ENCODE data around the gene GM2A. TPM values are rescaled to one million over a fixed set of nuclear protein-coding genes. Genes with fewer than 3 reads are reported as not detected.
A peak's percentile ranks its signal among the peaks of the same experiment; 100 is the strongest.

Gene GM2A
- total and polyA plus RNA-seq, 2 of the 8 experiments (the other 6 are each of a cell fraction or from before 2014, with no cell fraction given) = 18.5 to 32.2 TPM

DNA sequence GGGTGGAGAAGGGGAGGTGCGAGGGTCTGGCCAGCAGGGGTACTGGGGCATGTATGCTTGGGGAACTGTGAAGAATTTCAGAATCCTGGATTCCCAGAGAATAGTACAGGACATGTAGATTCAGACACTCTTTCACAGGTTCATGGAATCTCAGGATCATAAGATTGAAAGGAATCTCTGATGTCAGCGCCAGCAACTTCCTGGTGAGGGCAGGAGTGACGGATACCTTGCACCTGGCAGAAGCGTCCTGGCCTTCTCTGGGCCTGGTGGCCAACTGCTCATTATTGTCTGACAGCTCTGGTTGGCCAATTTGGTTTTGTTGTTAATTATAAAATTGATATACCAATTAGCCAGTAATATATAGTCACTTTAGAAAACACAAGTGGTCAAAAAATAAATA lies 6.9 kb downstream of the GM2A start:
- no peak overlapping the region for H2BK12ac ChIP-seq (ENCODE audit: low read depth, low read length)
- peaks cover 0 to 3% of the 10 kb centered on the region in 2 experiments for H4K20me1 ChIP-seq (replicated peaks in 1 of 2; ENCODE audit: control insufficient read depth in 1 of 2, insufficient read depth in 2 of 2, low read length in 2 of 2)
- H3K79me2 ChIP-seq (ENCODE audit: control insufficient read depth in 1 of 2, insufficient read depth in 2 of 2, low read length in 2 of 2) = no peaks in the 10 kb centered on the region; a peak in 1 of 4 replicates
- DNase-seq (ENCODE audit: low read depth in 1 of 2, low spot score in 2 of 2) (no peak), FAIRE-seq (no peak)
- peak overlapping the region; percentile 57; the same call in 1 of the 2 replicates for H4K8ac ChIP-seq (ENCODE audit: extremely low read depth, insufficient read depth, low read length)
- H4K91ac ChIP-seq (replicated peaks; ENCODE audit: insufficient read length, low read length) = no peak overlapping the region
- H3K9ac ChIP-seq (replicated peaks in 1 of 4; ENCODE audit: extremely low read depth in 1 of 4, low read depth in 3 of 4, low read length in 3 of 4) = no peak overlapping the region
- H3K9me3 ChIP-seq (ENCODE audit: insufficient read depth in 2 of 2, low read depth in 1 of 2, low read length in 1 of 2) = no peaks in the 10 kb centered on the region
- no peaks in the 10 kb centered on the region for H3K79me1 ChIP-seq (ENCODE audit: low read depth, low read length)
- H2BK120ac ChIP-seq (replicated peaks; ENCODE audit: low read depth, low read length) = no peak overlapping the region
- H2AK5ac ChIP-seq (ENCODE audit: low read depth, low read length) = no peak overlapping the region
- no peak overlapping the region for H3K56ac ChIP-seq (replicated peaks; ENCODE audit: insufficient read length, low read depth, low read length)
- no peak overlapping the region for H2BK15ac ChIP-seq (ENCODE audit: low read length)
- no peak overlapping the region for H3K18ac ChIP-seq (ENCODE audit: extremely low read depth, low read length)
- no peaks in the 10 kb centered on the region for H3K36me3 ChIP-seq (ENCODE audit: control insufficient read depth in 2 of 4, insufficient read depth in 4 of 4, low read length in 3 of 4)
- H3K27ac ChIP-seq (ENCODE audit: low read depth, low read length) = no peak overlapping the region
- H2BK5ac ChIP-seq (ENCODE audit: low read depth, low read length) = no peak overlapping the region
- ChIA-PET CTCF (ENCODE audit: partially characterized antibody) (interaction anchor here (0.7 to 4.3 kb wide), 2 partner anchors 24 to 264 kb away, joined by 3 to 25 read pairs; no protein-coding TSS in a partner anchor), POLR2A (ENCODE audit: partially characterized antibody) (no interaction called here)
- H3K4me3 ChIP-seq (ENCODE audit: extremely low read depth in 1 of 4, insufficient read depth in 2 of 4, low read depth in 3 of 4, low read length in 4 of 4) = no peak overlapping the region
- H4K5ac ChIP-seq (ENCODE audit: insufficient read length, low read depth, low read length) = no peak overlapping the region
- H2BK20ac ChIP-seq (ENCODE audit: low read length) = no peak overlapping the region
- no peaks in the 10 kb centered on the region for H3K27me3 ChIP-seq (replicated peaks in 1 of 4; ENCODE audit: control insufficient read depth in 3 of 4, extremely low read depth in 1 of 4, insufficient read depth in 3 of 4, low read length in 3 of 4)
- H3K4me2 ChIP-seq (ENCODE audit: insufficient read depth in 1 of 2, low read depth in 2 of 2, low read length in 2 of 2) = no peak overlapping the region
- no peaks in the 10 kb centered on the region for H3K23me2 ChIP-seq (ENCODE audit: low read depth, low read length)
- no peak overlapping the region for H3K23ac ChIP-seq (ENCODE audit: insufficient read length)
- H3K4me1 ChIP-seq (replicated peaks in 1 of 4; ENCODE audit: control insufficient read depth in 3 of 4, insufficient read depth in 4 of 4, low read length in 3 of 4) = peaks cover 0 to 7% (median 2%) of the 10 kb centered on the region in 4 experiments; a peak in 3 of 7 replicates
- H3K14ac ChIP-seq (ENCODE audit: insufficient read length) = no peak overlapping the region
- no peak overlapping the region for H3K4ac ChIP-seq (replicated peaks; ENCODE audit: insufficient read length, low read depth, low read length)
- H2AFZ ChIP-seq (ENCODE audit: low read length) = no peak overlapping the region
- WGBS, 2 experiments (ENCODE audit: extremely low coverage in 1 of 2, insufficient coverage in 1 of 2, insufficient read length in 1 of 2, insufficient replicate concordance in 2 of 2, low coverage in 1 of 2, low lambda C conversion rate in 2 of 2, missing lambda C conversion rate in 1 of 2) = 89% methylated on average over 4 of the region's 4 CpGs; no CpG with 5 or more reads in 1 of the 2 experiments
- no peak for TF ChIP-seq BRCA1 (IDR thresholded peaks at IDR 0.05; ENCODE audit: low read depth, low read length)
- no peak for TF ChIP-seq MAFK (IDR thresholded peaks at IDR 0.05; ENCODE audit: low read depth, low read length)
- TF ChIP-seq TAF1 (IDR thresholded peaks at IDR 0.05; ENCODE audit: low read depth, low read length) = no peak
- TF ChIP-seq SIN3A (conservative IDR thresholded peaks at IDR 0.05 in 1 of 2, IDR thresholded peaks at IDR 0.05 in 1 of 2; ENCODE audit: low read depth in 1 of 2, low read length in 2 of 2) = no peak
- TF ChIP-seq FOSL1 (IDR thresholded peaks at IDR 0.05; ENCODE audit: insufficient read depth, low read depth, low read length) = no peak
- TF ChIP-seq SP2 (IDR thresholded peaks at IDR 0.05; ENCODE audit: low read length) = no peak
- TF ChIP-seq TCF12 (IDR thresholded peaks at IDR 0.05; ENCODE audit: low read depth, low read length) = no peak
- TF ChIP-seq RNF2 (IDR thresholded peaks at IDR 0.05; ENCODE audit: borderline replicate concordance, low read depth, low read length, missing control alignments, poor library complexity, severe bottlenecking) = no peak
- TF ChIP-seq KDM1A (IDR thresholded peaks at IDR 0.05; ENCODE audit: borderline replicate concordance, low read length) = no peak
- TF ChIP-seq, protein P1, sequence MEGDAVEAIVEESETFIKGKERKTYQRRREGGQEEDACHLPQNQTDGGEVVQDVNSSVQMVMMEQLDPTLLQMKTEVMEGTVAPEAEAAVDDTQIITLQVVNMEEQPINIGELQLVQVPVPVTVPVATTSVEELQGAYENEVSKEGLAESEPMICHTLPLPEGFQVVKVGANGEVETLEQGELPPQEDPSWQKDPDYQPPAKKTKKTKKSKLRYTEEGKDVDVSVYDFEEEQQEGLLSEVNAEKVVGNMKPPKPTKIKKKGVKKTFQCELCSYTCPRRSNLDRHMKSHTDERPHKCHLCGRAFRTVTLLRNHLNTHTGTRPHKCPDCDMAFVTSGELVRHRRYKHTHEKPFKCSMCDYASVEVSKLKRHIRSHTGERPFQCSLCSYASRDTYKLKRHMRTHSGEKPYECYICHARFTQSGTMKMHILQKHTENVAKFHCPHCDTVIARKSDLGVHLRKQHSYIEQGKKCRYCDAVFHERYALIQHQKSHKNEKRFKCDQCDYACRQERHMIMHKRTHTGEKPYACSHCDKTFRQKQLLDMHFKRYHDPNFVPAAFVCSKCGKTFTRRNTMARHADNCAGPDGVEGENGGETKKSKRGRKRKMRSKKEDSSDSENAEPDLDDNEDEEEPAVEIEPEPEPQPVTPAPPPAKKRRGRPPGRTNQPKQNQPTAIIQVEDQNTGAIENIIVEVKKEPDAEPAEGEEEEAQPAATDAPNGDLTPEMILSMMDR (IDR thresholded peaks at IDR 0.05; ENCODE audit: control extremely low read depth in 1 of 3, insufficient read depth in 1 of 3, low read depth in 1 of 3, low read length in 3 of 3) = no peak
- no peak for TF ChIP-seq POU5F1 (IDR thresholded peaks at IDR 0.05; ENCODE audit: low read depth, low read length)
- no peak for TF ChIP-seq CBX5 (IDR thresholded peaks at IDR 0.05; ENCODE audit: low read depth, low read length)
